Measurements from ENCODE around the gene ZNF500.

Gene ZNF500

DNA sequence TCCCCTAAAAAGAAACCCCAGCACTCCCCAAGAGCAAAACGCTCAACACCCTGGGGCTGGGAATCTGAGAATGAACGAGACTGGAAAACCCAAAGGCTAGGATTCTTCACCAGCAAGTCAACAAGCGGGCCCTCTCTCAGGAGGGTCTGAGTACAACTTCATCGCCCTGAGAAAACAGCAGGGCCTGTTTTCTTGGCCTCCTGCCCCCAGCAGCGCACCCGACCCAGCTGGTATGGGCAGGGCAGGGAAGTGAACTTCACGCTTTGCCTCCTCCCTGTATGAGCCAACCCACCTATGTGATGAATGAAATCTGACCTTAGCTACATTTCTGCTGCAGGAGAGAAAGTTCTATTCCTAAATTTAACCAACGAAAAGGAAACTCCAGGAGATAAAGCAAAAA lies 62.5 kb downstream of the ZNF500 start:
- TF ChIP-seq POLR2A (IDR thresholded peaks at IDR 0.05; ENCODE audit: low read depth, low read length) = no peak
- FAIRE-seq (no peak), DNase-seq (ENCODE audit: insufficient read length, low spot score) (no peak)

DNA sequence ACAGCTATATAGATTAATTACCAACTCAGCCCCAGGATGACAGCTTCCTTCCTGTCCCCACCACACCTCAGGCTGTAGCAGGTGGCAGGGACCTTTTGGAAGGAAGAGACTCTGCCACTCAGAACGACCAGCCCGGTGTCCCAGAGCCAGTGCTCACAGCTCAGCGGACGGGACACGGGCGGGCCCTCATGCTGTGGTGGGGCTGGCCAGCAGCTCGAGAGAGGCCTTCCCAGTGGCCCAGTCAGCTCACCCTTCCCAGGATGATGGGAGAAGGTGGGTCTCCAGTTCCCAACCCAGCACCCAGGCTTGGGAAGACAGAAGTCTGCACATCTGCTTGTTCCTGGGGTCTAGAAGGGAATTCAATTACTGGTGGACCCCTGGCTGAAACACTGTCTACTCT lies 63.1 kb downstream of the ZNF500 start:
- no peak for FAIRE-seq
- TF ChIP-seq POLR2A (IDR thresholded peaks at IDR 0.05; ENCODE audit: low read depth, low read length) = no peak
- no peak for DNase-seq (ENCODE audit: insufficient read length, low spot score)

DNA sequence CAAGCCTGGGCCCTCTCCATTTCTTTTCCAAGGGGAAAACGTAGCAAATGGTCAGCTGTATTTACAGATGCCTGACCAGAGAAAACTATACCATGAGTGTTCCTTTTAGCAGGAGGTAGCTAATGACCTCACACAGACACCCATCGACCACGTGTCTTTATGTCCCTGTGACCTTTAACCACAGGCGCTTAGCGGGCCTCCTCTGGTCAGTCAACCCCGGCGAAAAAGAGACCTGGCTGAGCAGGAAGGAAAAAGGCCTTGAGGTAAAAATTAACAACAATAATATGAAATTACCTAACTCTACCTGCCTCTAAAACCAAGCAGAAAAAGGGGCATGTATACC lies 64.5 kb downstream of the ZNF500 start:
- FAIRE-seq = no peak
- no peak for DNase-seq (ENCODE audit: insufficient read length, low spot score)
- no peak for TF ChIP-seq POLR2A (IDR thresholded peaks at IDR 0.05; ENCODE audit: low read depth, low read length)

DNA sequence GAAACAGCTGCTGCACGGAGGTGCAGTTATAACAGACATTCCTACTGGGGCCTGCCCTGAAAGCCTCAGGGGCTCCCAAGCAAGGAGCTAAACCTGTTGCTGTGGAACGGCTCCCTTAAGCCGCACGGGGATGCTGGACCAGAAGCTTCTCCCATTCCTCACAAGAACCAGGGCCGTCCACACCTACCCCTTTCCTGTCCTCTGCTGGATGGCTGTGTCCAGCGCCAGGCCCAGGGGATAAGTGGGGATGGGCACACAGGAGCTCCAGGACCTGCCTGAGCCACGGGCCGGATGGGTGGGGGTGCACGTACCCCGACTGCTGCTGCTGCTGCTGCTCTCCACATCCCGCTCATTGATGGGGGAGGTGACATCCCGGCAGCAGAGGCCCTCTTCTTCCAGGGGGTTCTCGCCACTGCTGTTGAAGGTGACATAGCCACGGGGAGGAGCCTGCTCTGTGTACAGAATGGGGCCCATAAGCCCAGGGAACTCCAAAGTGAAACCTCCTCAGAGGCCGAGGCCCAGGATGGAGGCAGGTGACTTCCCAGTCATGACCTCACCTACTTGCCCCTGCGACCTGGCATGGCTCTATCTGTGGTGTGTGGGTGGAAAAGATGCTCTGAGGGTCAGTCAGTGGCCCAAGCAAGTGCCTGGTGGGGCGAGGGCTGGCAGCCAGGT lies 65.0 kb downstream of the ZNF500 start:
- no peak for DNase-seq (ENCODE audit: insufficient read length, low spot score)
- TF ChIP-seq POLR2A (IDR thresholded peaks at IDR 0.05; ENCODE audit: low read depth, low read length) = no peak
- FAIRE-seq = no peak

DNA sequence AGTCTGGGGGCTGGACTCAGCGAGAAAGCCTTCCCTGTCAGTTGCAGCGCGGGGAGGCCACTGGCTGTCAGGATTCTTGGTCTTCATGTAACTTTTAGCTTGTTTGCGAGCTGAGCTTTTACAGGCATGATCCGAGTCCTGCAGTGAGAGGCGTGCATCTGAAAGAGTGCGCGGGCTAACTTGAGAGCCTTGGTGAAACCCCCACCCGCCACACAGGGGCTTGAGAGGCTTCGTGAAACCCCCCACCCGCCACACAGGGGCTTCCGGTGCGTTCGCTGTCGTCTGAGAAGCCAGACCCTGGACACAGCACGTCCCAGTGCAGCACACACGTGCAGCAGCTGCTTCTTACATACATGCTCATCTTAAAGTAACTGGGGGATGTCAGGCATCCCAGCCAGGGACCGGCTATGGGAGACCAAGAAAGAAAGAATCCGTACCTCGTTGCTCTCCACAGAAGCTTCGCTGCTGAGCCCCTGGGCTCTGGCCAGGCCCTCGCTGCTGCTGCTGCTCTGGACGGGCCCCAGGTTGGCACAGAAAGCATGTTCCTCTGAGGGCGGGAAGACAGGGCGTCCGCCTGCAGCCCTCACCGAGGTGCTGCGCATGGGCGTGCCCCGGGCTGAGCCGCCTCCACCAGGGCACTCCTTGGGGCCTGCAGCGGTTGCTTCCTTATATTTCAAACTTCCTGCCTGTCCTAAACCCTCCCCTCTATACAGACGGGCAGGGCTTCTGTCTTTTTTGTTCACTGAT lies 65.8 kb downstream of the ZNF500 start:
- FAIRE-seq (no peak), DNase-seq (ENCODE audit: insufficient read length, low spot score) (no peak)

DNA sequence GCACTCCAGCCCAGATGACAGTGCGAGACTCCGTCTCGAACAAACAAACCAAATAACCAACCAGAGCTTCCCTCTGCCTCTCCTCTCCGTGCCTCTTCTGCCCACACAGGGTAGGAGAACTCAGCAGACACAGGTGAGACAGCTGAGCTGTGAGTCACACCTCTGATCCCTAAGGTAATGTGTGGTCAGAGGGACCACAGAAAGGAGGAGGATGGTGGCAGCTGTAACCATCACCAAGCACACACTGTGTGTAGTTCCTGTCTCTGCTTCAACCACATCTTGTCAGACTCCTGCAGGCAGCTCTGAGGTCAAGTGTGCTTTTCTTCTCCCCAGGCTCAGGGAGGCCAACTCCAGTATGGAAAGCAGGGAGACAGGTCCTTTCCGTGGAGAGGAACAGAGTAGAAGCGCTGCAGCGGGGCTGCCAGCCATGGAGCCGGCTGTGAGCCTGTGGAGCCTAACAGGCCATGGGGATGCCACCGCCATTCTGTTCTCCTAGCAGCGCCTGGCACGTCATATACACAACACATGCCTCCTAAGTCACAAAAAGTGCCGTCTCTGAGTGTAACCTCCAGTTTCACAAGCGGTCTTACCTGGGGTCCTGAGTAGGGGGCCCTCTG lies 66.5 kb downstream of the ZNF500 start:
- no peak for DNase-seq (ENCODE audit: insufficient read length, low spot score)
- no peak for FAIRE-seq

More for the DNA sequence above, 65.8 kb downstream of the ZNF500 start:
- no peak for TF ChIP-seq POLR2A (IDR thresholded peaks at IDR 0.05; ENCODE audit: low read depth, low read length)

DNA sequence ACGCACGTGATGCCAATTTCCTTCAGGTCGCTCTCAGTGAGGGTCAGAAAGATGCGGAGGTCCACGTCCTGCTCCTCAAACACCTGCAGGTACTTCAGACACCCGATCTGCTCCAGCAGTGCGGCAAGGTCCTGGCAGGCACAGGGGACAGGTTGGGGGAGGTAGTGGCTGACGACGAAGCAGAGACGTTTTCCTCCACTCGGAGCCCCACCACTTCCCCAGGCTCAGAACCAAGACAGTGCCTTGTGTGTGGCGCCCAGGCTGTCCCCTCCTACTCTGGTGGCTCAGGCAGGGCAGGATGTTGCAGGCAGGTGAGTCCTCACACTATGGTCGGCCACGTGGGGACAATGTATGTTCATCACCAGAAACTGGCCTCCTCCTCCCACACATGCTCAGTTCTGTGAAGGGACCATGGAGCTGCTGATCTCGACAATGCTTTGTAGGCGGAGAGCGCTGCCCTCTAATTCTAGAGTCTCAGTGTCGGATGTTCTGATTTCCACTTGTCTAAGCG lies 67.9 kb downstream of the ZNF500 start:
- no peak for TF ChIP-seq POLR2A (IDR thresholded peaks at IDR 0.05; ENCODE audit: low read depth, low read length)
- FAIRE-seq (no peak), DNase-seq (ENCODE audit: insufficient read length, low spot score) (no peak)

More for the DNA sequence above, 66.5 kb downstream of the ZNF500 start:
- no peak for TF ChIP-seq POLR2A (IDR thresholded peaks at IDR 0.05; ENCODE audit: low read depth, low read length)

DNA sequence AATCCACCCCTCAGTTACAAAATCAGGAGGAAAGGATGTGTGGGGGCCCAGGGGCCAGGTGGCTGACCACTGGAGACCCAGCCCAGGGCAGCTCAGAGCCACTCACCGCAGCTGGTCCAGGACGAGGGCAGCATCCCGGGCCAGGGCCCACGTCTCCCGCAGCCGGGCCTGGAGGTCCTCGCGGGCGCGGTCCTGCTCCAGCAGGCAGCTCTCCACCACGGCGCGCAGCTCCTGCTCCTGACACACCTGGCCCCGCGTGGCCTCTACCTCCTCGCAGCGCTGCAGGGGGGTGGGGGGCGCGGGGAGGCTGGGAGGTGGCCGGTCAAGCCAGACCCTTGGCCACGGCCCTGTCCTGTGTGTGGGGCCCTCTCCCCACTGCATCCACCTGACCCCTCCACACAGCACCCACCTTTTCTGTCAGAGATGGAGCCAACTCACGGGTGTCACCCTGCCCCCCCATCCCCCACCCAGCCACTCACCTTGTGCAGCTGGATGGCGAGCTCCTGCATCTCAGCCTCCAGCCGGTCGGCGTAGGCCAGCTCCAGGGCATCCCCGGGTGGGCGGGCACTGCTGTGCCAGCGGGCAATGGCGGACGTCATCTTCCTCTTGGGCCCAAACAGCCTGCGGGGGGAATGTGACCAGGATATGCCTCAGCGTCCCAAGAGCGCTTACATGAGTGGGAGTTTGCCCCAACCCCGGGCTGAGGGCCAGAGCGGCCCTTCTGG lies 68.5 kb downstream of the ZNF500 start:
- no peak for DNase-seq (ENCODE audit: insufficient read length, low spot score)
- no peak for TF ChIP-seq POLR2A (IDR thresholded peaks at IDR 0.05; ENCODE audit: low read depth, low read length)
- FAIRE-seq = no peak

Data from H54 (cell line).